HL-60 (cell line): ENCODE data around the gene ENKD1.

ENCODE experiments used
- POLR2AphosphoS5 ChIP-seq: IDR thresholded peaks from 2 replicates; pipeline ENCODE4 v1.6.1; 2012; ENCODE audit warnings: low read depth
- SPI1 ChIP-seq: IDR thresholded peaks from 2 replicates; pipeline ENCODE4 v1.6.1; 2012; ENCODE audit warnings: low read depth, mild to moderate bottlenecking, borderline replicate concordance
- TF ChIP-seq, protein P1 (sequence below): IDR thresholded peaks from one replicate; pipeline ENCODE4 v1.5.1; 2011; ENCODE audit warnings: low read length, control low read depth, inconsistent platforms; ENCODE audit not compliant: insufficient read depth
- TF ChIP-seq, protein P2 (sequence below): IDR thresholded peaks from 2 replicates; pipeline ENCODE4 v1.6.1; 2012; ENCODE audit warnings: low read depth; ENCODE audit not compliant: insufficient replicate concordance

DNA sequence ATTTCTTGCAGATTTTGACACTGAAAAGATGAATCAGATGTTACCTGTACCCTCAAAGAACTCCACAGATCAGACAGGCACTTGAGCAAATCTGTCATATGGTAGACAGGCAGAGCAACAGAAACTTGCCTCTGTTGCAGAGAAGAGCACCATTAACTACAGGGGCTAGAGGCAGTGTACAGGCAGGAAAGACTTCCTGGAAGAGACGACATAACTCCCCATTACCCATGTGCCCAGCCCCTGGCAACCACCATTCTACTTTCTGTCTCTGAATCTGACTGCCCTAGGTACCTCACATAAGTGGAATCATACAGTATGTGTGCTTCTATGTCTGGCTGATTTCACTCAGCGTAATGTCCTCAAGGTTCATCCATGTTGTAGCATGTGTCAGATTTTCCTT lies 37.1 kb upstream of the ENKD1 start:
- TF ChIP-seq, protein P1, sequence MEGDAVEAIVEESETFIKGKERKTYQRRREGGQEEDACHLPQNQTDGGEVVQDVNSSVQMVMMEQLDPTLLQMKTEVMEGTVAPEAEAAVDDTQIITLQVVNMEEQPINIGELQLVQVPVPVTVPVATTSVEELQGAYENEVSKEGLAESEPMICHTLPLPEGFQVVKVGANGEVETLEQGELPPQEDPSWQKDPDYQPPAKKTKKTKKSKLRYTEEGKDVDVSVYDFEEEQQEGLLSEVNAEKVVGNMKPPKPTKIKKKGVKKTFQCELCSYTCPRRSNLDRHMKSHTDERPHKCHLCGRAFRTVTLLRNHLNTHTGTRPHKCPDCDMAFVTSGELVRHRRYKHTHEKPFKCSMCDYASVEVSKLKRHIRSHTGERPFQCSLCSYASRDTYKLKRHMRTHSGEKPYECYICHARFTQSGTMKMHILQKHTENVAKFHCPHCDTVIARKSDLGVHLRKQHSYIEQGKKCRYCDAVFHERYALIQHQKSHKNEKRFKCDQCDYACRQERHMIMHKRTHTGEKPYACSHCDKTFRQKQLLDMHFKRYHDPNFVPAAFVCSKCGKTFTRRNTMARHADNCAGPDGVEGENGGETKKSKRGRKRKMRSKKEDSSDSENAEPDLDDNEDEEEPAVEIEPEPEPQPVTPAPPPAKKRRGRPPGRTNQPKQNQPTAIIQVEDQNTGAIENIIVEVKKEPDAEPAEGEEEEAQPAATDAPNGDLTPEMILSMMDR = no peak
- TF ChIP-seq POLR2AphosphoS5 (no peak), SPI1 (no peak)
- TF ChIP-seq, protein P2, sequence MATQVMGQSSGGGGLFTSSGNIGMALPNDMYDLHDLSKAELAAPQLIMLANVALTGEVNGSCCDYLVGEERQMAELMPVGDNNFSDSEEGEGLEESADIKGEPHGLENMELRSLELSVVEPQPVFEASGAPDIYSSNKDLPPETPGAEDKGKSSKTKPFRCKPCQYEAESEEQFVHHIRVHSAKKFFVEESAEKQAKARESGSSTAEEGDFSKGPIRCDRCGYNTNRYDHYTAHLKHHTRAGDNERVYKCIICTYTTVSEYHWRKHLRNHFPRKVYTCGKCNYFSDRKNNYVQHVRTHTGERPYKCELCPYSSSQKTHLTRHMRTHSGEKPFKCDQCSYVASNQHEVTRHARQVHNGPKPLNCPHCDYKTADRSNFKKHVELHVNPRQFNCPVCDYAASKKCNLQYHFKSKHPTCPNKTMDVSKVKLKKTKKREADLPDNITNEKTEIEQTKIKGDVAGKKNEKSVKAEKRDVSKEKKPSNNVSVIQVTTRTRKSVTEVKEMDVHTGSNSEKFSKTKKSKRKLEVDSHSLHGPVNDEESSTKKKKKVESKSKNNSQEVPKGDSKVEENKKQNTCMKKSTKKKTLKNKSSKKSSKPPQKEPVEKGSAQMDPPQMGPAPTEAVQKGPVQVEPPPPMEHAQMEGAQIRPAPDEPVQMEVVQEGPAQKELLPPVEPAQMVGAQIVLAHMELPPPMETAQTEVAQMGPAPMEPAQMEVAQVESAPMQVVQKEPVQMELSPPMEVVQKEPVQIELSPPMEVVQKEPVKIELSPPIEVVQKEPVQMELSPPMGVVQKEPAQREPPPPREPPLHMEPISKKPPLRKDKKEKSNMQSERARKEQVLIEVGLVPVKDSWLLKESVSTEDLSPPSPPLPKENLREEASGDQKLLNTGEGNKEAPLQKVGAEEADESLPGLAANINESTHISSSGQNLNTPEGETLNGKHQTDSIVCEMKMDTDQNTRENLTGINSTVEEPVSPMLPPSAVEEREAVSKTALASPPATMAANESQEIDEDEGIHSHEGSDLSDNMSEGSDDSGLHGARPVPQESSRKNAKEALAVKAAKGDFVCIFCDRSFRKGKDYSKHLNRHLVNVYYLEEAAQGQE = no peak
